Measurements from ENCODE around the gene B3GALT6.

Gene B3GALT6

DNA sequence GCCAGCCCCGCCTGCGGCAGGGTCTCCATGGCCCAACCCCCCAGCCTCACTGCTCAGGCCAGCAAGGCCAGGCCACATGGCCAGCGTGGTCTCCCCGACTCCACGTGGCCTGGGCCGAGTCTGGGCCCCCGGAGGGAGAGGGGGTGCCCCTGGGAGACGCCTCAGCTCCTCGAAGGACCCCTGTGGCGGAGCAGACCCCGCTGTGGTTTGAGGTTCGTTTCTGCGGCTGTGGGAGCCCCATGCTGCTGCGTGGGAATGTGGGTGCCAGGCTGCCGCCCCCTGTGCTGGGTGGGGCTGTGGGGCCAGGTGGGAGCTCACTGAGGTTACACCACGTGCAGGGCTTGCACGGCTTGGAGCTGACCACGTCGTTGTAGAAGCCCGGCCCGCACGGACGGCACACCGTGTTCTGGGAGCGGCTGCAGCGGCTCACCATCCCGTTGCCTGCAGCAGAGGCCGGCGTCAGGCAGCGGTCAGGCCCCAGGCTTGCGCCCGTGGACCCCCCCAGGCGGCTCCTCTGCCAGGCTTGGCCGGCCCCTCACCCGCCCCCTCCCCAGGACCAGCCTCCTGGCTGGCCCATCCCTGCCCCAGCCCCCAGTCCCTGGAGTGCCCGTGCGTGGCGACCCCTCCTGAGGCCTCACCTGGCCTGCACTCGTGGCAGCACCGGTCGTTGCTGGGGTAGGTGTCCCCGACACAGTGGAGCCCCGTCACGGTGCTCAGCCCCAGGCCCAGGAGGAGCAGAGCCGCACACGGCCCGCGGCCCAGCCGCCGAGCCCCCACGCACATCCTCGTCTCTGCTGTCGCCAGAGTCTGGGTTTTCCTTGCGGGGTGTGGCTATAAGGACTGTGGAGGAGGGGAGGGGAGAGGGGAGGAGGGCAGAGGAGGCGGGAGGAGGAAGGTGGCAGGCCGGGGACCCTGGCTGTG is 18.4 kb upstream of the B3GALT6 start, which contains the start of gene TNFRSF4:
TSS of gene TNFRSF4 (minus strand) at position 809 of the 921 bp plus-strand sequence. CDS start at position 783, 26 bp downstream.
- in situ Hi-C loops (cut with MboI; ENCODE audit: low pct_unique_long_range_greater_than_20kb, low sequenced_read_pairs, unreplicated experiment) = no loop called here
- TF ChIP-seq CTCF (IDR thresholded peaks at IDR 0.05; ENCODE audit: extremely low read depth, insufficient read depth, missing control alignments) = no peak
- no peak for DNase-seq (ENCODE audit: low spot score)

- no peak for DNase-seq (ENCODE audit: low spot score)
- TF ChIP-seq CTCF (IDR thresholded peaks at IDR 0.05; ENCODE audit: extremely low read depth, insufficient read depth, missing control alignments) = no peak
- in situ Hi-C loops (cut with MboI; ENCODE audit: low pct_unique_long_range_greater_than_20kb, low sequenced_read_pairs, unreplicated experiment) = no loop called here
These were observed 16.9 kb upstream of the B3GALT6 start for GRCh38 chr1:1215080-1215676.

DNA sequence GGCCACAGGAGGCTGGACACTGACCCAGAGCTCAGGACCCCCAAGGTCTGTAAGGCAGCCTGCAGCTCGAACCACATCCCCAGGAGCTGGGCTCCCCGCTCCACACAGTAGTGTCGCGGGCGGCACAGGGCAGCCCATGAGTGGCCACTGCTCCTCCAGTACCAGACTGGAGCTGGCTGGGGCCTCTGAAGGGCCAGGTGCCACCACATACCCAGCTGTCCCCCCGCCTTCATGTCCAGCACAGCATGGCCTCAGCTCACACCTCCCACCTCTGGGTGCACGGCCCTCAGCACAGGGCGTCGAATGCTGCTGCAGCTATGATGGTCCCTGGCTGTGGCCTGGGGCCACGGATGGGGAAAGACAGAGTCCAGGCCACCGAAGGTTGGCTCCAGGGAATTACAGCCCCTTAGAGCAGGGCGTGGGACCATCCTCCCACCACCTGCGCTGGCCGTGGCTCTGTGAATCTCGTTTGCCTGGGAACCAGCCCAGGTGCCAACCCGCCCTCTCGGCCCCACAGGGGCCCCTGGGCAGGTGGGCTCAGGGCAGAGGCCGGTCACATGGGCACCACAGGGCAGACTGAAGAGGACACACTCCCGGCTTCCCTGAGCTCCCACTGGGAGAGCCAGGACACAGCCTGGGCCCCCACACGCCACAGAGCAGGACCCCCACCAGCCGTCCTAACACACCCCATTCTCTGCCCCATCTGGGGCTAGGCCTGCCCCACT is 16.0 kb upstream of the B3GALT6 start:
- no peak for DNase-seq (ENCODE audit: low spot score)
- in situ Hi-C loops (cut with MboI; ENCODE audit: low pct_unique_long_range_greater_than_20kb, low sequenced_read_pairs, unreplicated experiment) = no loop called here
- TF ChIP-seq CTCF (IDR thresholded peaks at IDR 0.05; ENCODE audit: extremely low read depth, insufficient read depth, missing control alignments) = no peak

GRCh38 chr1:1216770-1217620 is 15.0 kb upstream of the B3GALT6 start:
- no peak for TF ChIP-seq CTCF (IDR thresholded peaks at IDR 0.05; ENCODE audit: extremely low read depth, insufficient read depth, missing control alignments)
- in situ Hi-C loops (cut with MboI; ENCODE audit: low pct_unique_long_range_greater_than_20kb, low sequenced_read_pairs, unreplicated experiment) = no loop called here
- DNase-seq (ENCODE audit: low spot score) = no peak

DNA sequence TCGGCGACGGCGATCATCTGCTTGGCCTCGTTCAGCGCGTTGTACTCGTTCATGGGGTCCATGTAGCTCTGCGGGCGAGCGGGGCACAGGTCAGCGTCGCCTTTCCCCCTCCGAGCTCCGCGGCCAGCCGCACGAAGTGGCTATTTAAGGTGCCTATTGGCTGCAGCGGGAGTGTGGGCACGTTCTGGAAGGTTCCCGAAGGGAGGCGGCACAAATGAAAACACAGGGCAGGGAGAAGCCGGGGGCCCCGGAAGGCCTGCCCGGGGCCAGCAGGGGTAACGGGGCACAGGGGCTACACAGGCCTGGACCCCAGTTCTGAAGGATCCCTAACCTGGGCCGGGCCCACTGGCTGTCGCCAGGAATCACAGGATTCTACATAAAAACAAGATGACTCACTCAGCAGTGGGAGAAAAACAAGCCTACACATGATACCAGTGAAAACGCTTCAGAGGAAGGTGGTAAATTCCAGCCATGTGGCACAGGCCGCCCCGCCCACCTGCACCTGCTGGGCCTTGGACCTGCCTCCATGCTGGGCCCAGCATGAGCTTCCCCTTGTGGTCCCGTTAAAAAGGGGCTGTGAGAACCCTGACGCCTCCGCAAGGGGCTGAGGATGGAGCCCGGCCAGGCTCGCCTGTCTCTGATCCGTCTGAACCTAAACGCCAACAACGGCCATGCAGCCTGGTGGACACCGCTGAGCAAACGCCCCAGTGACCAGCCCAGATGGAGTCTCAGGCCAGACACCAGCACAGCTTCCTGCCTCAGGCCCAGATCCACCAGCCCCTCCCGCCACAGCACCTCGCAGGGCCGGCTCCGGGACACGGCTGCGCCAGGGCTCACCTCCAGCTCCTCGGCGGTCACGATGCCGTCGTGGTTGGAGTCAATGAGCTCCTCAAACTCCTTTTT is 14.2 kb upstream of the B3GALT6 start:
- no peak for DNase-seq (ENCODE audit: low spot score)
- in situ Hi-C loops (cut with MboI; ENCODE audit: low pct_unique_long_range_greater_than_20kb, low sequenced_read_pairs, unreplicated experiment) = no loop called here
- TF ChIP-seq CTCF (IDR thresholded peaks at IDR 0.05; ENCODE audit: extremely low read depth, insufficient read depth, missing control alignments) = no peak

All from GM13977 (cell line).